CD14-positive monocyte (primary cell): ENCODE measurements around the gene TBC1D22A. TPM values are rescaled to one million over a fixed set of nuclear protein-coding genes. Genes with fewer than 3 reads are reported as not detected.

ENCODE experiments used
- DNase-seq, 3 donors: peaks; one replicate each; pipeline ENCODE4 v3.0.0-alpha.2; 2011 to 2022
- H2AFZ ChIP-seq: 2 replicates; pipeline ENCODE4 v1.6.0; 2012; ENCODE audit warnings: mild to moderate bottlenecking, low read depth, low read length, inconsistent platforms; ENCODE audit not compliant: insufficient read depth, poor library complexity, severe bottlenecking
- H3K27ac ChIP-seq, 2 donors: 1 replicate in 1 of 2; 2 replicates in 1 of 2; pipeline ENCODE4 v1.5.1; 2012 to 2013; ENCODE audit warnings: low read length in 2 of 2, control low read depth in 1 of 2, inconsistent platforms in 1 of 2, low read depth in 1 of 2, mild to moderate bottlenecking in 1 of 2
- H3K27me3 ChIP-seq, 2 donors: one replicate each; pipeline versions ENCODE4 v1.6.0 to v1.6.1; 2011 to 2013; ENCODE audit warnings: low read length in 2 of 2; ENCODE audit not compliant: control insufficient read depth in 2 of 2, insufficient read depth in 2 of 2
- H3K36me3 ChIP-seq, 2 donors: replicated peaks in 1 of 2; 1 replicate in 1 of 2; 2 replicates in 1 of 2; pipeline versions ENCODE4 v1.5.1 to v1.6.1; 2012 to 2013; ENCODE audit warnings: low read length in 2 of 2, control low read depth in 1 of 2, inconsistent platforms in 1 of 2, mild to moderate bottlenecking in 1 of 2; ENCODE audit not compliant: insufficient read depth in 2 of 2, control insufficient read depth in 1 of 2
- H3K4me1 ChIP-seq, 2 donors: 1 replicate in 1 of 2; 2 replicates in 1 of 2; pipeline versions ENCODE4 v1.5.1 to v1.6.1; 2012 to 2013; ENCODE audit warnings: low read length in 2 of 2, control low read depth in 1 of 2, inconsistent platforms in 1 of 2, mild to moderate bottlenecking in 1 of 2, moderate library complexity in 1 of 2; ENCODE audit not compliant: insufficient read depth in 2 of 2, control insufficient read depth in 1 of 2
- H3K4me2 ChIP-seq: replicated peaks from 2 replicates; pipeline ENCODE3; 2012; ENCODE audit warnings: low read length, moderate library complexity, mild to moderate bottlenecking; ENCODE audit not compliant: poor library complexity, severe bottlenecking; ENCODE audit errors: extremely low read depth
- H3K4me3 ChIP-seq, 3 experiments: fragments of 200-600 bp in 1 of 3; sonication (generic) in 1 of 3; replicated peaks in 1 of 3; 1 replicate in 2 of 3; 2 replicates in 1 of 3; pipeline ENCODE4 v1.5.1; 2011 to 2013; ENCODE audit warnings: low read length in 3 of 3, mild to moderate bottlenecking in 3 of 3, control low read depth in 2 of 3, low read depth in 2 of 3, inconsistent platforms in 1 of 3, moderate library complexity in 1 of 3
- H3K79me2 ChIP-seq: 2 replicates; pipeline ENCODE4 v1.6.0; 2012; ENCODE audit warnings: mild to moderate bottlenecking, control low read depth, inconsistent platforms, low read length, moderate library complexity; ENCODE audit not compliant: insufficient read depth
- H3K9ac ChIP-seq: 2 replicates; pipeline ENCODE4 v1.6.0; 2017; ENCODE audit warnings: low read length, mild to moderate bottlenecking; ENCODE audit not compliant: insufficient read depth, poor library complexity, severe bottlenecking
- H3K9me3 ChIP-seq, 2 donors: replicated peaks in 1 of 2; 1 replicate in 1 of 2; 2 replicates in 1 of 2; pipeline versions ENCODE4 v1.5.1 to v1.6.1; 2012 to 2013; ENCODE audit warnings: low read length in 2 of 2, control low read depth in 1 of 2; ENCODE audit not compliant: control insufficient read depth in 1 of 2, insufficient read depth in 1 of 2
- H4K20me1 ChIP-seq: 2 replicates; pipeline ENCODE4 v1.6.0; 2012; ENCODE audit warnings: mild to moderate bottlenecking, low read length, control low read depth, moderate library complexity; ENCODE audit not compliant: insufficient read depth
- H3K27ac Mint-ChIP-seq, 7 donors: one replicate each; pipeline ENCODE4 v1.8.0; 2020; ENCODE audit warnings: mild to moderate bottlenecking in 7 of 7, mixed read lengths in 7 of 7, moderate library complexity in 6 of 7, inconsistent platforms in 2 of 7
- H3K27me3 Mint-ChIP-seq, 3 donors: one replicate each; pipeline ENCODE4 v1.8.0; 2021 to 2022; ENCODE audit warnings: low read depth in 3 of 3, mild to moderate bottlenecking in 3 of 3, mixed read lengths in 3 of 3, moderate library complexity in 3 of 3, inconsistent platforms in 1 of 3
- H3K36me3 Mint-ChIP-seq, 2 donors: one replicate each; pipeline ENCODE4 v1.8.0; 2020; ENCODE audit warnings: mixed read lengths in 2 of 2, inconsistent platforms in 1 of 2, mild to moderate bottlenecking in 1 of 2
- H3K4me1 Mint-ChIP-seq: one replicate; pipeline ENCODE4 v1.8.0; 2020; ENCODE audit warnings: mild to moderate bottlenecking, mixed read lengths
- H3K4me3 Mint-ChIP-seq, 2 donors: one replicate each; pipeline ENCODE4 v1.8.0; 2020; ENCODE audit warnings: mild to moderate bottlenecking in 2 of 2, mixed read lengths in 2 of 2, moderate library complexity in 1 of 2
- H3K9me3 Mint-ChIP-seq, 7 donors: one replicate each; pipeline ENCODE4 v1.8.0; 2020 to 2022; ENCODE audit warnings: mixed read lengths in 7 of 7, mild to moderate bottlenecking in 6 of 7, moderate library complexity in 6 of 7, inconsistent platforms in 2 of 7
- CTCF ChIP-seq: fragments of 200-600 bp; IDR thresholded peaks from one replicate; pipeline ENCODE4 v1.8.0; 2022; ENCODE audit warnings: antibody characterized with exemption, mild to moderate bottlenecking
- WGBS: methylation state at CpG from one replicate; pipeline ENCODE4 v1.1.5; 2013; ENCODE audit warnings: missing lambda C conversion rate; ENCODE audit not compliant: insufficient coverage; 5-methylcytosine and 5-hydroxymethylcytosine counted together
- intact Hi-C, 2 donors: fragments of 100-400 bp; cut with micrococcal nuclease; formaldehyde crosslinking; loops; one replicate each; pipeline versions ENCODE4 v1.15.0 to v1.15.1; 2023
- polyA plus RNA-seq, 3 donors: library from polyadenylated mRNA; depleted of rRNA in 1 of 3; unstranded in 2 of 3; stranded (reverse) in 1 of 3; fragments of 300-500 nt in 2 of 3; fragments of >200 nt in 1 of 3; fragmentation: Illumina TruSeq in 2 of 3; gene quantifications; 1 replicate in 2 of 3; 2 replicates in 1 of 3; pipeline ENCODE4 v1.2.3, GENCODE V29; 2012 to 2021

The TBC1D22A gene
- polyA plus RNA-seq, 3 donors = 25.9 to 36.2 (median 29.5) TPM

- Mint-ChIP-seq H3K27ac (no peak overlapping the region), H3K9me3 (peaks cover 0 to 2% (median 0%) of the 10 kb centered on the region in 7 donors), H3K27me3 (peaks cover 0 to 3% (median 0%) of the 10 kb centered on the region in 3 donors), H3K4me3 (no peak overlapping the region), H3K4me1 (no peaks in the 10 kb centered on the region), H3K36me3 (peaks cover 4 to 6% of the 10 kb centered on the region in 2 donors)
- Histone ChIP-seq H3K79me2 (no peaks in the 10 kb centered on the region), H3K9ac (no peak overlapping the region), H3K4me2 (no peak overlapping the region), H3K4me3 (no peak overlapping the region), H4K20me1 (peaks cover 37% of the 10 kb centered on the region), H3K9me3 (no peaks in the 10 kb centered on the region), H3K27me3 (no peaks in the 10 kb centered on the region), H3K27ac (no peak overlapping the region), H3K36me3 (peaks cover 5 to 17% of the 10 kb centered on the region in 2 donors), H2AFZ (no peak overlapping the region), H3K4me1 (no peaks in the 10 kb centered on the region)
- WGBS = 94% methylated on average over 32 of the region's 37 CpGs
- TF ChIP-seq CTCF = no peak
- DNase-seq = no peak
- intact Hi-C loops = no loop called here
Observed at GRCh38 chr22:47157486-47158270, 395.2 kb downstream of the TBC1D22A start.

GRCh38 chr22:47158457-47158856 is 396.0 kb downstream of the TBC1D22A start:
- no peak overlapping the region for H3K27ac Mint-ChIP-seq
- Histone ChIP-seq H4K20me1 (peaks cover 39% of the 10 kb centered on the region), H3K36me3 (peaks cover 5 to 17% of the 10 kb centered on the region in 2 donors), H3K27ac (no peak overlapping the region), H3K27me3 (no peaks in the 10 kb centered on the region), H3K79me2 (no peaks in the 10 kb centered on the region), H3K9me3 (no peaks in the 10 kb centered on the region), H3K9ac (no peak overlapping the region), H2AFZ (no peak overlapping the region), H3K4me3 (no peak overlapping the region), H3K4me1 (no peaks in the 10 kb centered on the region), H3K4me2 (no peak overlapping the region)
- no peak for TF ChIP-seq CTCF
- WGBS = 100% methylated on average over 8 of the region's 11 CpGs
- no peak overlapping the region for H3K4me3 Mint-ChIP-seq
- H3K36me3 Mint-ChIP-seq = peaks cover 6 to 7% of the 10 kb centered on the region in 2 donors
- no peak for DNase-seq
- no peaks in the 10 kb centered on the region for H3K4me1 Mint-ChIP-seq
- peaks cover 0 to 5% (median 0%) of the 10 kb centered on the region in 3 donors for H3K27me3 Mint-ChIP-seq
- H3K9me3 Mint-ChIP-seq = no peaks in the 10 kb centered on the region
- intact Hi-C loops = no loop called here
